Measurements from ENCODE around the gene HNRNPA3.
"Not testable (repeated sequence)": the region's sequence is repeated elsewhere in the genome, so short reads cannot be mapped to it uniquely, and the experiment has no call there.

The HNRNPA3 gene

DNA sequence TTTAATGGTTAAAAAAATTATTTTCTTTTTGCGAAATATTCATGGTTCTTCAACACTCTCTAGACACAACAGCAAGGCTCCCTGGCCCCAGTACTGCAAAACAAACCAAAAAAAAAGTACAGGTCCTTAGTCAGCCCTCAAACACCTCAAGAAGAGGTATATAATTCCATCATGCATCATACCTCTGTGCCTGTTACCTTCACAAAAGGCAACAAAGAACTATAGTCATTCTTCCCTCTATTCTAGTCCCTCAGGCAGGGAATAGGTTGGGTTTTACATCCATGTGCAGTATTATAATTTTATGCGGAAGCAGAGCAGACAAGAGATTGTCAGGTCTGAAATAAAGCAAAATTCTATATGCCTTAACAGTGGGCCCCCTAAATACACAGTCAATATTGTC, 43.4 kb downstream of the HNRNPA3 start:
- no peak for DNase-seq

DNA sequence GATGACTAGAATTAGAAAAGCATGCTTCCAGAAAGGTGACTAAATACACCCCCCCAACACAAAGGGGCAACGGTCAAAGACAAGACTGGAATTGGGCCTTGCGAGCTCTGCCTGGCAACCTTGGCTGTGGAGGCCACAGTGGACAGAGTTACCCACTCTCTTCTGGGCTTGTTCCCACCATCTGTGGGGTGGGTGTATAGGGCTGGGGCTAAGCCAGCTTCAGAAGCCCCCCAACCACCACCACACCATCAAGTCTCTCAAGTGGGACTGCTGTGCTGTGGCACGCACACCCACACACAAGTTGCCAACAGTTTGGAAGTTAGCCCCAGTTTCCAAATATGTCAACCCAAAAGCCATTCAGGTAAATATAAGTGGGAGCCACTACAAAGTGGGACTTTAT, 44.1 kb downstream of the HNRNPA3 start:
- no peak for DNase-seq

DNA sequence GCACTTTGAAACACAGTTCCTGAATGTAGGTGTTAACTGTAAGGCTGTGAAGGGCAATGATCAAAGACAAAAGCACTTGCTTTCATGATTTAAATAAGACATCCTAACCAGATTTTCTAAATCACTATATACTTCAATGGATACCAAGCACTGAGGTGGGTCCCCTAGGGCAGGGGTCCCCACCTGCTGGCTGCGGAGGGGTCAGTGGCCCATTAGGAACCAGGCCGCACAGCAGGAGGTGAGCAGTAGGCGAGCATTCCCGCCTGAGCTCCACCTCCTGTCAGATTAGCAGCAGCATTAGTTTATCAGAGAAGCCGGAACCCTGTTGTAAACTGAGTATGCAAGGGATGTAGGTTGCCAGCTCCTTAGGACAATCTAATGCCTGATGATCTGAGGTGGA, 44.9 kb downstream of the HNRNPA3 start:
- no peak for DNase-seq

DNA sequence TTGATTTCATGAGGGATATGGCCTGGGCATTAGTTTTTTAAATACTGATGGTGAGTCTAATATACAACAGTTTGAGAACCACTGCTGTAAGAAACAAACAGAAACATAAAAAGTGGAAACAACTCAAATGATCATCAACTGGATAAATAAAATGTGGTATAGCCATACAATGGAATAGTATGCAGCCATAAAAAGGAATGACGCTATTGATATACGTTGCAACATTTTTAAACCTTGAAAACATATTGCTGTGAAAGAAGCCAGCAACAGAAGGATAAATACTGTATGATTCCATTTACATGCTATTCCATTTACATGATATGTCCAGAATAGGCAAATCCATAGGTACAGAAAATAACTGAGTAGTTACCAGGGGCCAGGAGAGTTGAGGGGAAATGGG, 45.5 kb downstream of the HNRNPA3 start:
- DNase-seq = no peak

DNA sequence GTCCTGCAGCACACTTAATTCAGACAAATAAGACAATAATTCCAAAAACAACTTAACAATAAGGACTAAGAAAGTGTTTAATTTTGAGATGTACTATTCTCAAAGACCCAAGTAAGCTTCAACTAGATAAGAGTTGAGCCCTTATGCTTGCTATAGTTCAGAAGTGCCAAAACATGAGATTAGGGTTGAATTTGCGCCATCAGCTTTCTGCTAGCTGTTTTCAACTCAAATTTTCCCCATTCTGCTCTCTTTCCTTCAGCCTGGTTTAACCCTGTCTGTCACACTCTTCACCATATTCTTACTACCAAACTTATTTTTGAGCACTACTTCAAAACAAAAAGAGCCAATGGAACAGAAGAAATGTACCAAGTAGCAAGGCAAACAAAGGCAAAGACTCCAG, 47.8 kb downstream of the HNRNPA3 start:
- DNase-seq = no peak

DNA sequence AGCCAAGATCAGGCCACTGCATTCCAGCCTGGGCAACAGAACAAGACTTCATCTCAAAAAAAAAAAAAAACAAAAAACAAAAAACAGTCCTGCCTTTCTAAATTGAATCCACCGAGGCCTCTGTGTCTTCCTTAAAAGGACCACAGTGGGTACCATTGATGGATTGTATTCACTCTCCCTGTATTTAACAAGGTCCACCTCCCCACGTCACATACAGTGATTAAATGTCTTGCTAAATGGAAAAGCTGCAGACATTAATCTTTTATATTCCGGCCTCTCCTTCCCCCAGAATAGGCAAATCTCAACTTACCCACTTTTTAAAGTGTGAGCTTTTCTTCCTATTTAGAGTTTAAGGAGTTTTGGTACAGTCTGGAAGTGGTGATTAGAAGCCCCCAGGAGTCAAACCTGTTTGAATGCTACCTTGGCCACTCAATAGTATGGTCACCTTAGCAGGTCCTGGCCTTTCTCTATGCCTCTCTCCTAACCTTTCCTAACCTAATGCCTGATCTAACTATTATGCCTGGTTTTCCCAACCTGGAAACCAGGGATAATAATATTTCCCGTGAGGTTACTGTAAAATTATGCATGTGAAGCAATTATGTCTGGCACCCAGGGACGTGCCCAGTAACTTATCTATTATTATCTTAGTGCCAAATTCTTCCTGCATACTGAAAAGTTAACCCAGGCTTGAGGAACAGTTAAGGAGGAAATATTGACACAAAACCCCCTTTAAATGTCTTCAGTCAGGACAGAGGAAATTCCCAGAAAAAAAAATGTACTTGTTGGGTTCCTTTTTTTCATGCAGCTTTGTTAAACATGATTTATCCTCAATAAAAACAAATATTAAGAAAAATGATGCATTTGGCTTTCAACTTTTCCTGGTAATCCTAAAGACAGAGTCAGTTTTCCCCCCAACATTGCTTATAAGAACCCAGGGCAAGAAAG, 48.8 kb downstream of the HNRNPA3 start:
- no peak for DNase-seq

DNA sequence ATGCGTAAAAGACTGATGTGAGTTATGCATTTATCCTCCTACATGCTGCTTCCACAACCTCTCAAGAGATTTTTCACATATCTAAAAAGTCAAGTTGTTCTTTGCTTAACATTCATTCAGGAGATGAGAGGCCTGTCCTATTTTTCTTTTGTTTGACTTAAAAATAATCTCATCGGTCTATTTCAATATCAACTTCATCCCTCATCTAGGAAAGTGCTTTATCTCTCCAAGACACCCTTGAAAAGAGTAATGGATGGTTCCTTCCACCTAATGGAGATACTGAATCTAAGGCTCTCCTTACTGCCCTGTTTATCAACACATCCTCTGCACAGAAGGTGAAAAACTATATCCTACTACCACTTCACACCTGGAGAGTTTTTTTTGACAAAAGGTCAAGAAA, 49.5 kb downstream of the HNRNPA3 start:
- no peak for DNase-seq

DNA sequence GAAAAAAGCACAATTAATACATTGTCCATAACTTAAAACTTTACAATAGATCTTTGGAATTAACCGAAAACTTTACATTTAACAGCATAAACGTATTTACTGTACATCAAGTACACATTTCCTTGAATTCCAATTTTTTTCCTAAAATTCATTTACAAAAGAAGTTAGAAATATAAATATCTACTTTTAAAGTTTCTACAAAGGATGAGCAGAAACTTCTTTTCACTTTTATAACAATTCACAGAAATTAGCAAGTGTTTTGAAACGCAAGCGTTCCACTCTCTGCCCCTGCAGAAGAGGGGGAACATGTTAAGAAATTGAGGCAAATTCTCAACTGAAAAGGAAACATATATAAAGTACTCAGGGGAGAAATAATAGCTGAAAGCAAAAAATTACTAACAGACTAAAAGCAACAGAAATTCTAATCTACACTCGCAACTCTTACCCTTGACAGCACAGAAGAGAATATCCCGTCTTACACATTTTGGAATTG, 50.4 kb downstream of the HNRNPA3 start:
- no peak for DNase-seq

DNA sequence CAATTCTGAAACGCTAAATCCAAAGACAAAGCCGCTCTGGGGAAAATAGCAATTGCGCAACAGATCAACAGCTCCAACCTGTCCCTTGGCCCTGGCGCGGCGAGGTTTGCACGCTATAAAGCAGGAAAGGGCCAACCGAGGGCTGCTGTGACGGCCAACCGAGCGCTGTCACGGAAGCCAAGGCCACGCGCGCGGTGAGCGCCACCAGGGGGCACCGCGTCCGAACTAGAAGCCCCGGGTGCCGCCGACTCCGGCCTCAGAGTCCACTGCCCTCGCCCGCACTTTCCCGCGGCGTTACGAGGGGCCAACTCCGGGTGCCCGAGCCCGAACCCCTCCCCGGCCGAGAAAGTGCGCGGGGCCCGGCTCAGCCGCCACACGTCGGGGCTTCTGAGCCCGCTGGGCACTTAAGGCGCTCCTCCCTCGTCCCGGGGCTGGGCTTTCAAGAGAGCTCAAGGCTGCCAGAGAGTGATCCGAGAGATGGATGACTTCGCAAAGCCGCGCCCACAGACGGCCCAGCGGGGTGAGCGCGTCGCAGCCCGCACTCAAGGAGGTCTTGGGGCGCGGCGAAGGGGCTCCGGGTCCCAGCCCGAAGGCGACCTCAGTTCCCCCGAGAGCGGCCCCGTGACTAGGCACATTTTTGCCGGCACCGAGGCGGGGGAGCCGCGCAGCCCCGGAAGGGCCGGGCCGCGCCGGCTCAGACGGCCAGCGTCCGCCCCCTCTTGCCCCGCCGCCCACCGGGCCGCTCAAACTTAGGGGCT, 51.0 kb downstream of the HNRNPA3 start:
- peak; percentile 96 for DNase-seq

DNA sequence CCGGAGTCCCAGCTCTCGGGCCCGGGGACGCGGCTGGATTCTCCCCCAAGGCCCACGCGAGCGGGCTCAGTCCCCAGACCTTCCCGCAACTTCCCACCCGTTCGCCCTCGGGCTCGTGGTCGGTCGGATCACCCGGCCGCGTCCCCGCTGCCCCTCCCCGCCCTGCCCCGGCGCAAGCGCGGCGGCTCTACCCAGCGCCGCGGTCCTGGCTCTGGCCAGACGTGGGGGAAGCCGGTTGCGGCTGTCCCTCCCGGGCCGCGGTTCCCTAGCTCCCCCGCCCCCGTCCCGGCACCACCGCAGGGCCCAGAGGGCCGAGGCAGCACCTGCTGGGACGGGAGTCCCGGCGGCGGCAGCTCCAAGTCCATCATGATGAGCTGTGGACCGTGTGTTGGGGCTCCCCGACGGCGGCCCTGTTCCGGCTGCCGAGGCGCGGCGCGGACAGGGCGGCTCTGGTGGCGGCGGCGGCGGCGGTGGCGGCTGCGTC, 51.7 kb downstream of the HNRNPA3 start:
- DNase-seq = no peak

DNA sequence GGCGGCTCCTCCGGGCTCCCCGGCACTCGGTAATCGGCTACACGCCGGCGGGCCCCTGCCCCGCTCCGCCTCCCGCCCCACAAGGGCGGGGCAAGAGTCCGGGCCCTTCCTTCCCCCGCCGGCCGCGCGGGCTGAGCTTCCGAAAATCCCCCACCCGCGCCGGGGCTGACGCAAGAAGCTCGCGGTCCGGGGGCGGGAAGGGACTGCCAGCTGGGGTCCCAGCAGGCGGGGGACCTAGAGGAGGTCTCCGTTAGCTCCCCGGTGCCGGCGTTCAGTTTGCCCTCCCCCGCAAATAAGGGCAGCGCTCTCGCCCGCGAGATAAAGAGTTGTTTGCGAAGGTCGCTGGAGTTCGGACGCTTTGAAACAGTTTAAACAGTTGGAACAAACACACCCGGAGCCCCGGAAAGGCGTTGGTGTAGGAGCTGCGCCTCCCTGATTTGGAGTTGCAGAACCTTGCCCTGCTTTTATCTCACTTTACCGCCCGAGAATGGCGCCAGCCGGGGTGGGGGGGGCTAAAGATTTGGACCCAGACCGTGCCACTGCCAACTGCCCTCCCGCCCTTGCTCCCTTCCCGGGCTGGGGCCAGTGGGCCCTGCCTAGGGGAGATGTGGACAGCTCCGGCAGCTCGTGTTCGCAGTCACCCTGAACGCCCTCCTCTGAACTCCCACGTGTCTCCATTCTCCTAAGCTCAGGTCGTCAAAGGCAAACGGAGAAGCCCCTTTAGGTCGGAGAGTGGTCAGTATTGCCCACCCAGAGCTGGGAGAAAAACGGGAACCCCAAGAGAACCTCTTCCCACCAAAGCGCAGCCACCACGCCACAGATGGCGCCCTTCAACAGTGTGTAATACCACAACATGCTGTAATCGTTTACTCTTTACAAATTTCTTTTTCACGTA, 52.3 kb downstream of the HNRNPA3 start, which contains the start of gene NFE2L2:
Gene NFE2L2 (minus strand): TSS at position 35 of the 895 bp plus-strand sequence. CDS start 151 bp downstream, outside the sequence.
- DNase-seq = peak; percentile 97

DNA sequence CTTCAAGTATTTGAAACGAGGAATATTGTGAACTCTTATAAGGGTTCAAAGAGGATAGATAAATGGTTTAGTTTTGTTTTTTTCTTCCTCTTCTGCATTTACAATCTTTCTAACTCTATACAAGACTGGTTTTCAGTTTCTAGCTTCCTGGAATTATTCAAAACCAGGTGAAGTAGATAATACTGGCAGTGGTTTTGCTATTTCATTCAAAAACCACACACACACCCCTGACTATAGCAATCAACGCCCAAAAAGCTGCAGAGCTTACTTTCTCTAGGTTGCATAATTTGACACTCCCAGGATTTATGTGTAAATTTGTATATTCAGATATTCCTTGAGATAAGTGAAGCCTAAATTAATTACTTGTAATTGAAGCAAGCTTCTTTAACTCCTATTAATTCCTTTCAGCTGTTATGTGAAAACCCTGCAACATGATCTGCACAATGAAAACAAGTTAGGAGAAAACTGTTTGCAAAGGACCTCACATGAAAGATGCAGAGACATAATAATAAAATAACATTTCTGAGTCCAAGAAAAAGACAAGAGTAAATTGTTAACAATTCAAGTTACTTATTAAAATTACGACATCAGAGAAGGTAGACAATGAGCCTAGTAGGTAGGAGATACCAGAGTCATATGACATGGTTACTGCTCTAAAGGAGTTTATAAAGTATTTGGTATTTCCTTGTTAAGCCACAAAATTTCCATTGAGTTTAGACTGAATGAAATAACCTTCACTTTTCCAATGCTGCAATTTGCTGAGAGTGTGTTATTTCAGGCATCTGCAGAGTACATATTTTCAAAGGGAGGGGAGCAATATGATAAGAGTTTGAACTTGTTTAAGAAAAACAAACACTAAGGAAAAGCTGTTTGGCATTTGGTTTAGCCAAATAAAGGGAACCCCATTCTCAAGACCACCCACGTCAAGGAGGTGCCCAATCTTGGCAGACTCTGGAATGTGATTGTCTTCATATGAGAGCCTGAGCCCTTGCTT, 53.5 kb downstream of the HNRNPA3 start:
- DNase-seq = no peak

DNA sequence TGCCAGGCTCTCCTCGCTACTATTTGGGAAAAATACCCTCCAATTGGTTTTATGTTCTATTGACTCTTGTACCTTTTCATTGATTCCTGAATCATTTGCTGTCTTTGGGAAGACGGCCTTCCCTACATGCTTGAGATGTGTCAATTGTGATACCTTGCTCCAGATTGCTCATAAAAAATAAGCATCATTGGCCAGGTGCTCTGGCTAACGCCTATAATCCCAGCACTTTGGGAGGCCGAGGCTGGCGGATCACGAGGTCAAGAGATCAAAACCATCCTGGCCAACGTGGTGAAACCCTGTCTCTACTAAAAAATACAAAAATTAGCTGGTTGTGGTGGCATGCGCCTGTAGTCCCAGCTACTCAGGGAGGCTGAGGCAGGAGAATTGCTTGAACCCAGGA, 54.4 kb downstream of the HNRNPA3 start:
- DNase-seq = not testable (repeated sequence)

DNA sequence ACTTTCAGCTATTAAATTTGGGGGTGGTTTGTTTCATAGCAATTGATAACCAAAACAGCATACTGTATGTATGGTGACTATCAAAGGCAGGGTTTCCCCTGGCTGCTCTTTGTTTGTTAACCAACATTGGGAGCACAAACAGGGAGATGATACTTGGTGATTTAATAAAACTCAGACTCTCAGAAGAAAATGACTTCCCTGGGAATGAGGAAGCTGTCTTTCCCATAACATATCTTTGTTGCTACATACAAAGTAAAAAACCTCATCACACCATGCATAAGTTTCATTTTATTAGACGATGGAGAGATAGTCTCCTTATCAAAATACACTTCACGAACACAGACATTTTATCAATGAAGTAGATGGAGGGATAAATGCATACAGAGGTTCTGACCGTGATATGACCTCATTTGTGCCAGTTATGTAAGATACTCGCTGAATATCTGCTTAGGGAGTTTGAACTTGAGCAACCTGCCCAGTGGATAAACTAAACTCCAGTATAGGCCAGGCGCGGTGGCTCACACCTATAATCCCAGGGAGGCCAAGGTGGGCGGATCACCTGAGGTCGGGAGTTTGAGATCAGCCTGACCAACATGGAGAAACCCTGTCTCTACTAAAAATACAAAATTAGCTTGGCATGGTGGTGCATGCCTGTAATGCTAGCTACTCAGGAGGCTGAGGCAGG, 55.7 kb downstream of the HNRNPA3 start:
- no peak for DNase-seq

DNA sequence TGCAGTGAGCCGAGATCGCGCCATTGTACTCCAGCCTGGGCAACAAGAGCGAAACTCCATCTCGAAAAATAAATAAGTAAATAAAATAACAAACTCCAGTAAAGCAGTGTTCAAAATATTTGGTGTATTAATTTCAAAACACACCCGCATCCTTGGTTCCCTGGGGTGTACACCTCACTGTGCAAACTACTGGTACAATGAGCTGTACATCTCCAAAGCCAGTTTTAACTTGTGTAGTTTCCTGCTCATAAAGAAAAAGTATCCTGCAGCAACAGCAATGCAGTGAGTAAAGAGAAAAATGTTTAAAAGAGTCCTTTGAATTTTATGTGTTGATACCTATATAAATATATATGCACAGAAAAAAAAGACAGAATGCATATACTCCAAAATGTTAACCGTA, 56.3 kb downstream of the HNRNPA3 start:
- DNase-seq = no peak

DNA sequence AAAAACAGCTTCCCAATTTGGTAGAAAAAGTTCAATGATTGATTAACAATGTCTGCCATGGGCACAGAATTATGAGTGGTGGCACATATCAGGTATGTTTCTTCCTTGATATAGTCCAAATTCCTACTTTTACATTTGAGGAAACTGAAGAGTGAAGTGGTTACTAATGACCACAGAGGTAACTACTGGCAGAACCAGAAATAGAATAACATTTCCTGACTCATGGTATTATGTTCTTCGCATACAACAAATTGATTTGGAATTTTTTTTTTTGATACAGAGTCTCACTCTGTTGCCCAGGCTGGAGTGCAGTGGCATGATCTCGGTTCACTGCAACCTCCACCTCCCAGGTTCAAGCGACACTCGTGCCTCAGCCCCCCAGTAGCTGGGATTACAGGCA, 57.9 kb downstream of the HNRNPA3 start:
- no peak for DNase-seq

DNA sequence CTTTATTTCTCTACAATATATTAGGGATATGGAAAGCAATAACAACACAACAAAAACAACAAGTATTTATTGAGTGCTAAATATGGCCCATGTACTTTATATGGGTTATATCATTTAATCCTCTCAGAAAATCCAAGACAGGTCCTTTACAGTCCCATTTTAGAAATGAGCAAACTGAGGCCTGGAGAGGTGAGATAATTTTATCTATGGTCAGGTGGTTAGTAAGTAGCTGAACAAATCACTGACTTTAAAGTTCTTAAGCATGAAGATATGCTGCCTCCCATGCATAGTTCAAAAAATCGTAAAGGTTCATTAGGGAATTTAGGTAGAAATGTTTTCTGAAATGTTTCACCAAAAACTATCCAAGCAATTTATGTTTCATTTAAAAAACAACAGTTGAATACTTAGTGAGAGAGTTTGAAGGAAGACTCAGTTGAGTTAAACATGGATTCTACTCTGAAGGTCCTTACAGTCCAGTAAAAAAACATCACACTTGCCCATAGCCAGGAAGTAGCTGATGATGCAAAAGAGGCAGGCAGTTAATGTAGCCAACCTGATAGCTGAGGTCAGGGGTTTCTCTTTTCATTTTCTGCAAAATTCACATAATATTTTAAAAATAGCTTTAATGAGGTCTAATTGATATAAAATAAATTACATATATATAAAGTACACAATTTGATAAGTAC, 59.5 kb downstream of the HNRNPA3 start:
- DNase-seq = no peak

DNA sequence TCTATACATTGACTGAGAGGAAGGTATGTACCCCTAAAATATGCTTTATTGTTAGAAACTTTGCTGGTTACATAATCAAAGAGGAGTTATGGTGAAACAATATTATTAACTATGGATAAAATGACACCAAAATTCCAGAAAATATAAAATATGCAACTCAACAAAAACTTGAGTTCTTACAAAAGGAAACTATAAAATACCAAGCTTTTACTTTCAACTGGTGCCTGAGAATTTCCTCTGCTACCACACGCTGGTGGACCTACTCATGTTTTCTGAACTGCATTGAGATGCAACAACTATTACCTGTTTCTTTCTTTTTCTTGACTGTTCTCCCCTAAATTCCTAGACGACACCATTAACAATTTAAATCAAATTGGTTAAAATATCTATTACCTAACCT, 60.2 kb downstream of the HNRNPA3 start:
- DNase-seq = no peak

DNA sequence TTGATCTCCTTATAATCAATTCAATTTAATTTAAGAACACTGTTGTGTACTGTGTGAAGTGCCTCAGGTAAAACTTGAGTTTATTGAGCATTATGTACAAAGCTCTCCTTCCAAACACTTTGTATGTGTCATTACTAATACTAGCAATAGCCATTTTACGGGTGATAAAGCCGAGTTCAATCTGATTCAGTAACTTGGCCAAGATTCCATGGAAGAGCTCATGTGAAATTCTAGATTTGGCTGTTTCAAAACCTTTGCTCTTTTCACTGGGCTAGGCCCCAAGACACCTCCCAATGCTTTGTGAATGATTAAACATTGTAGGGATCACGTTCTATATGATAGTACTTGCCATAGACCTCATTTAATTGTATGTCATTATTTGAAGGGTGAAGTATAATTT, 60.8 kb downstream of the HNRNPA3 start:
- DNase-seq = no peak

All from activated CD8-positive, alpha-beta memory T cell treated with anti-CD3 and anti-CD28 coated beads, Interleukin-2, amount 50 U/mL, for 48 hours (primary cell).